Neural cell (in vitro differentiated cells): Measurements from ENCODE around the gene DSPP. TPM values are rescaled to one million over a fixed set of nuclear protein-coding genes. Genes with fewer than 3 reads are reported as not detected.

Experiments
- H2AFZ ChIP-seq: fragments of 200-600, 300-800 bp; sonication (generic), shearing (Covaris generic); 2 replicates; pipeline ENCODE4 v1.6.0; 2014; ENCODE audit warnings: low read depth, mild to moderate bottlenecking, antibody characterized with exemption, low read length, moderate library complexity
- H3F3A ChIP-seq: fragments of 200-600 bp; shearing (Covaris generic); 2 replicates; pipeline ENCODE4 v1.6.1; 2016; ENCODE audit warnings: mild to moderate bottlenecking, moderate library complexity, mixed read lengths, antibody characterized with exemption, low read length; ENCODE audit not compliant: insufficient read depth, poor library complexity, severe bottlenecking
- H3K27ac ChIP-seq: fragments of 200-600, 300-800 bp; sonication (generic), shearing (Covaris generic); 2 replicates; pipeline ENCODE4 v1.5.1; 2014; ENCODE audit warnings: mild to moderate bottlenecking, low read length, moderate library complexity
- H3K27me3 ChIP-seq: fragments of 300-800, 200-600 bp; sonication (generic), shearing (Covaris generic); 2 replicates; pipeline ENCODE4 v1.6.0; 2014; ENCODE audit warnings: mild to moderate bottlenecking, low read depth, low read length, moderate library complexity; ENCODE audit not compliant: insufficient read depth
- H3K36me3 ChIP-seq: fragments of 300-800, 200-600 bp; sonication (generic), shearing (Covaris generic); 2 replicates; pipeline ENCODE4 v1.5.1; 2014; ENCODE audit warnings: mild to moderate bottlenecking, antibody characterized with exemption, low read length, moderate library complexity; ENCODE audit not compliant: insufficient read depth
- H3K4me2 ChIP-seq: fragments of 300-800, 200-600 bp; sonication (generic), shearing (Covaris generic); 2 replicates; pipeline ENCODE4 v1.6.0; 2014; ENCODE audit warnings: mild to moderate bottlenecking, low read length
- H3K4me3 ChIP-seq: fragments of 300-800, 200-600 bp; sonication (generic), shearing (Covaris generic); 2 replicates; pipeline ENCODE4 v1.5.1; 2014; ENCODE audit warnings: mild to moderate bottlenecking, low read length, moderate library complexity
- H3K79me2 ChIP-seq: fragments of 200-600 bp; shearing (Covaris generic); replicated peaks from 2 replicates; pipeline ENCODE4 v1.6.0; 2014; ENCODE audit warnings: mild to moderate bottlenecking, low read length, moderate library complexity; ENCODE audit not compliant: insufficient read depth
- H3K9ac ChIP-seq: fragments of 300-800, 200-600 bp; sonication (generic), shearing (Covaris generic); 2 replicates; pipeline ENCODE4 v1.6.1; 2016; ENCODE audit warnings: mild to moderate bottlenecking, low read length, mixed read lengths
- H3K9me2 ChIP-seq: fragments of 200-600 bp; shearing (Covaris generic); 2 replicates; pipeline ENCODE4 v1.6.1; 2016; ENCODE audit warnings: mild to moderate bottlenecking, low read length, mixed read lengths; ENCODE audit not compliant: insufficient read depth
- H3K9me3 ChIP-seq: fragments of 200-600, 300-800 bp; sonication (generic), shearing (Covaris generic); 2 replicates; pipeline ENCODE4 v1.6.1; 2016; ENCODE audit warnings: mild to moderate bottlenecking, mixed run types, low read length, moderate library complexity, mixed read lengths
- H4K20me1 ChIP-seq: fragments of 200-600 bp; shearing (Covaris generic); 2 replicates; pipeline ENCODE4 v1.6.1; 2016; ENCODE audit warnings: mild to moderate bottlenecking, mixed run types; ENCODE audit not compliant: insufficient read depth
- EP300 ChIP-seq: fragments of 450-650 bp; conservative IDR thresholded peaks from 2 replicates; pipeline ENCODE4 v1.6.1; 2014; ENCODE audit warnings: antibody characterized with exemption, mild to moderate bottlenecking, moderate library complexity; ENCODE audit not compliant: poor library complexity, severe bottlenecking
- EZH2 ChIP-seq: fragments of 200-600, 300-800 bp; shearing (Covaris generic), sonication (generic); IDR thresholded peaks from 2 replicates; pipeline ENCODE4 v1.6.1; 2014; ENCODE audit warnings: antibody characterized with exemption, low read length, borderline replicate concordance, mild to moderate bottlenecking; ENCODE audit not compliant: insufficient read depth, poor library complexity, severe bottlenecking
- MXI1 ChIP-seq: fragments of 450-650 bp; conservative IDR thresholded peaks from 2 replicates; pipeline ENCODE4 v1.6.1; 2014; ENCODE audit warnings: antibody characterized with exemption, mild to moderate bottlenecking; ENCODE audit not compliant: poor library complexity, severe bottlenecking
- POLR2AphosphoS5 ChIP-seq: IDR thresholded peaks from 2 replicates; pipeline ENCODE4 v1.6.1; 2012
- RAD21 ChIP-seq: fragments of 450-650 bp; conservative IDR thresholded peaks from 2 replicates; pipeline ENCODE4 v1.6.1; 2014; ENCODE audit warnings: antibody characterized with exemption, mild to moderate bottlenecking, moderate library complexity
- SMC3 ChIP-seq: fragments of 450-650 bp; conservative IDR thresholded peaks from 2 replicates; pipeline ENCODE4 v1.6.1; 2014; ENCODE audit warnings: antibody characterized with exemption, mild to moderate bottlenecking, moderate library complexity; ENCODE audit not compliant: poor library complexity
- TAF1 ChIP-seq: IDR thresholded peaks from 2 replicates; pipeline ENCODE4 v1.6.1; 2012; ENCODE audit warnings: low read depth
- polyA plus RNA-seq: library from polyadenylated mRNA; depleted of rRNA; stranded (reverse); fragments of >200 nt; gene quantifications from 2 replicates; pipeline ENCODE4 v1.2.3, GENCODE V29; 2014
- TF ChIP-seq, protein P1 (sequence below): IDR thresholded peaks from 2 replicates; pipeline ENCODE4 v1.6.1; 2012; ENCODE audit warnings: borderline replicate concordance
- TF ChIP-seq, protein P2 (sequence below): fragments of 450-650 bp; IDR thresholded peaks from 2 replicates; pipeline ENCODE4 v1.5.1; 2014; ENCODE audit warnings: antibody characterized with exemption, mild to moderate bottlenecking, moderate library complexity; ENCODE audit not compliant: poor library complexity, severe bottlenecking

Gene DSPP
- polyA plus RNA-seq, 1 donor from 2014 or later: not detected

DNA sequence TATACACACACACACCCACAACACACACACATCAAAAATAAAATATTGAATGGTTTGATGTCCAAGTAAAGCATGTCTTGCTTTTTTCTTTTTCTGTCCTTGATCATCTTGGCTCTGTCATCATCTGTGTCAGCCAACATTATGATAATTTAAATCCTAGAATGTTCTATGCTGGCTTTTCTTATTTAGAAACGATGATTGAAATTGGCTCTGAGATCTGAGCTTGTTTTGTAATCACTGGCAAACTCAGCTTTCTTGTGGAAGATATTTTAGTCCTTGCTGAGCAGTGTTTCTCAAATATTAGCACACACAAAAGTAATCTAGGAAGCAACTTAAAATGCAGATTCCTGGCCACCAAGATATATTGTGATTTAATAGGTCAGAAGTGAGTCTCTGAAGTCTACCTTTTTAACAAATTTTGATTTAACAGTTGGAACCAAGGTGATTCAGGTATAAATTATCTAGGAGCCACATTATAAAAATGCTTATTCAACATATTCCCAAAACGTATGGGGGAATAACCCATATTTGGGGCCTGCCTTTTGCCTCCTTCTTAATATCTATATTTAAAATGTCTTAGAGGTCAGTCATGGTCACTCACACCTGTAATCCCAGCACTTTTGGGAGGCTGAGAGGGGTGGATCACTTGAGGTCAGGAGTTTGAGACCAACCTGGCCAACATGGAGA is 24.0 kb upstream of the DSPP start:
- Histone ChIP-seq H3K9me3 (no peaks in the 10 kb centered on the region), H3K79me2 (no peaks in the 10 kb centered on the region), H3K4me3 (no peak overlapping the region), H3K9ac (no peak overlapping the region), H3F3A (no peaks in the 10 kb centered on the region), H4K20me1 (no peaks in the 10 kb centered on the region), H3K9me2 (no peaks in the 10 kb centered on the region), H3K36me3 (no peaks in the 10 kb centered on the region), H3K27me3 (no peaks in the 10 kb centered on the region), H3K4me2 (no peak overlapping the region), H2AFZ (no peak overlapping the region), H3K27ac (no peak overlapping the region)
- TF ChIP-seq, protein P1, sequence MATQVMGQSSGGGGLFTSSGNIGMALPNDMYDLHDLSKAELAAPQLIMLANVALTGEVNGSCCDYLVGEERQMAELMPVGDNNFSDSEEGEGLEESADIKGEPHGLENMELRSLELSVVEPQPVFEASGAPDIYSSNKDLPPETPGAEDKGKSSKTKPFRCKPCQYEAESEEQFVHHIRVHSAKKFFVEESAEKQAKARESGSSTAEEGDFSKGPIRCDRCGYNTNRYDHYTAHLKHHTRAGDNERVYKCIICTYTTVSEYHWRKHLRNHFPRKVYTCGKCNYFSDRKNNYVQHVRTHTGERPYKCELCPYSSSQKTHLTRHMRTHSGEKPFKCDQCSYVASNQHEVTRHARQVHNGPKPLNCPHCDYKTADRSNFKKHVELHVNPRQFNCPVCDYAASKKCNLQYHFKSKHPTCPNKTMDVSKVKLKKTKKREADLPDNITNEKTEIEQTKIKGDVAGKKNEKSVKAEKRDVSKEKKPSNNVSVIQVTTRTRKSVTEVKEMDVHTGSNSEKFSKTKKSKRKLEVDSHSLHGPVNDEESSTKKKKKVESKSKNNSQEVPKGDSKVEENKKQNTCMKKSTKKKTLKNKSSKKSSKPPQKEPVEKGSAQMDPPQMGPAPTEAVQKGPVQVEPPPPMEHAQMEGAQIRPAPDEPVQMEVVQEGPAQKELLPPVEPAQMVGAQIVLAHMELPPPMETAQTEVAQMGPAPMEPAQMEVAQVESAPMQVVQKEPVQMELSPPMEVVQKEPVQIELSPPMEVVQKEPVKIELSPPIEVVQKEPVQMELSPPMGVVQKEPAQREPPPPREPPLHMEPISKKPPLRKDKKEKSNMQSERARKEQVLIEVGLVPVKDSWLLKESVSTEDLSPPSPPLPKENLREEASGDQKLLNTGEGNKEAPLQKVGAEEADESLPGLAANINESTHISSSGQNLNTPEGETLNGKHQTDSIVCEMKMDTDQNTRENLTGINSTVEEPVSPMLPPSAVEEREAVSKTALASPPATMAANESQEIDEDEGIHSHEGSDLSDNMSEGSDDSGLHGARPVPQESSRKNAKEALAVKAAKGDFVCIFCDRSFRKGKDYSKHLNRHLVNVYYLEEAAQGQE: no peak
- no peak for TF ChIP-seq MXI1
- no peak for TF ChIP-seq EZH2
- no peak for TF ChIP-seq EP300
- no peak for TF ChIP-seq SMC3
- TF ChIP-seq, protein P2, sequence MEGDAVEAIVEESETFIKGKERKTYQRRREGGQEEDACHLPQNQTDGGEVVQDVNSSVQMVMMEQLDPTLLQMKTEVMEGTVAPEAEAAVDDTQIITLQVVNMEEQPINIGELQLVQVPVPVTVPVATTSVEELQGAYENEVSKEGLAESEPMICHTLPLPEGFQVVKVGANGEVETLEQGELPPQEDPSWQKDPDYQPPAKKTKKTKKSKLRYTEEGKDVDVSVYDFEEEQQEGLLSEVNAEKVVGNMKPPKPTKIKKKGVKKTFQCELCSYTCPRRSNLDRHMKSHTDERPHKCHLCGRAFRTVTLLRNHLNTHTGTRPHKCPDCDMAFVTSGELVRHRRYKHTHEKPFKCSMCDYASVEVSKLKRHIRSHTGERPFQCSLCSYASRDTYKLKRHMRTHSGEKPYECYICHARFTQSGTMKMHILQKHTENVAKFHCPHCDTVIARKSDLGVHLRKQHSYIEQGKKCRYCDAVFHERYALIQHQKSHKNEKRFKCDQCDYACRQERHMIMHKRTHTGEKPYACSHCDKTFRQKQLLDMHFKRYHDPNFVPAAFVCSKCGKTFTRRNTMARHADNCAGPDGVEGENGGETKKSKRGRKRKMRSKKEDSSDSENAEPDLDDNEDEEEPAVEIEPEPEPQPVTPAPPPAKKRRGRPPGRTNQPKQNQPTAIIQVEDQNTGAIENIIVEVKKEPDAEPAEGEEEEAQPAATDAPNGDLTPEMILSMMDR: no peak
- TF ChIP-seq TAF1: no peak
- TF ChIP-seq POLR2AphosphoS5: no peak
- no peak for TF ChIP-seq RAD21

DNA sequence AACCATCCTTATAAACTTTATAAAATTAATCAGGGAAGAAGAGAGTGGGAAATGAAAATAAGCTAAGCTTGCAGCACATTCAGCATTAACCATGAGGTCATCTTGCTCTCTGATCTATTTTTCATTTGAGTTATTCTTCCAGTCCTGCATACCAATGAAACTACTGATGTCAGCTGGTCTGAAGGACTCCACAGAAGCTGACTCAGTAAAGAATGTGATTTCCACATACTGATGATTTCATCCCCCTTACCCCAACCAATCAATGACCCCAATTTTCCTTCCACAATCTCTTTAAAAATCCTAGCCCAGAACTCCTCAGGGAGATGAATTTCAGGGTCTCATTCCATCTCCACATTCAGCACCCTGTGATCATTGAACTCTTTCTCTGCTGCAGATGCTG is 18.8 kb upstream of the DSPP start:
- no peaks in the 10 kb centered on the region for H3F3A ChIP-seq
- no peak overlapping the region for H3K4me3 ChIP-seq
- H3K9me2 ChIP-seq: no peaks in the 10 kb centered on the region
- no peak overlapping the region for H3K9ac ChIP-seq
- H3K79me2 ChIP-seq: no peaks in the 10 kb centered on the region
- H3K4me2 ChIP-seq: no peak overlapping the region
- H4K20me1 ChIP-seq: no peaks in the 10 kb centered on the region
- no peak overlapping the region for H2AFZ ChIP-seq
- no peak overlapping the region for H3K27ac ChIP-seq
- no peaks in the 10 kb centered on the region for H3K36me3 ChIP-seq
- no peaks in the 10 kb centered on the region for H3K27me3 ChIP-seq
- TF ChIP-seq, protein P1: no peak
- TF ChIP-seq, protein P2: no peak
- no peak for TF ChIP-seq EZH2
- no peak for TF ChIP-seq EP300
- no peaks in the 10 kb centered on the region for H3K9me3 ChIP-seq
